T-cell (primary cell): ENCODE data around the gene LRSAM1. TPM values are rescaled to one million over a fixed set of nuclear protein-coding genes. Genes with fewer than 3 reads are reported as not detected.

Experiments used
- ATAC-seq, 4 experiments: fragments of 200-7000 bp in 3 of 4; fragments of 150-1000 bp in 1 of 4; cut with Tn5 transposase; replicated peaks in 1 of 4; 1 replicate in 3 of 4; 2 replicates in 1 of 4; pipeline ENCODE4 v1.10.0; 2021; ENCODE audit warnings: moderate library complexity in 3 of 4, mild to moderate bottlenecking in 2 of 4, moderate number of reproducible peaks in 1 of 4
- CTCF ChIA-PET, 2 donors: fragments of 300-600 bp; sonication (Branson Sonifier 250); formaldehyde crosslinking; loops; one replicate each; lab custom pipeline; 2022; ENCODE audit warnings: antibody characterized with exemption in 2 of 2; lab: Charles Lee
- POLR2A ChIA-PET, 2 donors: fragments of 300-600 bp; sonication (Branson Sonifier 250); formaldehyde crosslinking; loops; one replicate each; lab custom pipeline; 2022; ENCODE audit warnings: antibody characterized with exemption in 2 of 2; lab: Charles Lee
- DNase-seq, 35 experiments: peaks; one replicate each; pipeline versions ENCODE4 v3.0.0 to v3.0.0-alpha.2; 2013 to 2023
- H3K27ac ChIP-seq: one replicate; pipeline ENCODE4 v1.5.1; 2013; ENCODE audit warnings: low read length
- H3K27me3 ChIP-seq, 2 experiments: replicated peaks in 1 of 2; 1 replicate in 1 of 2; 2 replicates in 1 of 2; pipeline versions ENCODE4 v1.6.1 to v1.7.0; 2013; ENCODE audit warnings: low read length in 1 of 2, mixed read lengths in 1 of 2; ENCODE audit not compliant: control insufficient read depth in 2 of 2, insufficient read depth in 2 of 2; ENCODE audit errors: extremely low read depth in 1 of 2
- H3K36me3 ChIP-seq, 2 donors: 1 replicate in 1 of 2; 2 replicates in 1 of 2; pipeline versions ENCODE4 v1.6.1 to v1.7.0; 2013; ENCODE audit warnings: low read length in 1 of 2; ENCODE audit not compliant: control insufficient read depth in 2 of 2, insufficient read depth in 1 of 2; ENCODE audit errors: extremely low read depth in 1 of 2
- H3K4me1 ChIP-seq, 2 experiments: 1 replicate in 1 of 2; 2 replicates in 1 of 2; pipeline versions ENCODE4 v1.6.1 to v1.7.0; 2013; ENCODE audit warnings: low read length in 2 of 2, mixed read lengths in 1 of 2; ENCODE audit not compliant: insufficient read depth in 2 of 2, control insufficient read depth in 1 of 2; ENCODE audit errors: extremely low read depth in 1 of 2
- H3K4me3 ChIP-seq, 2 donors: 1 replicate in 1 of 2; 2 replicates in 1 of 2; pipeline versions ENCODE4 v1.5.1 to v1.7.0; 2013; ENCODE audit warnings: mild to moderate bottlenecking in 2 of 2, low read length in 1 of 2, moderate library complexity in 1 of 2; ENCODE audit not compliant: control insufficient read depth in 1 of 2; ENCODE audit errors: extremely low read depth in 1 of 2
- H3K9me3 ChIP-seq: 2 replicates; pipeline ENCODE4 v1.7.0; 2013
- H3K27ac Mint-ChIP-seq, 2 donors: one replicate each; pipeline ENCODE4 v1.8.0; 2020 to 2021; ENCODE audit warnings: mild to moderate bottlenecking in 2 of 2, mixed read lengths in 2 of 2
- H3K27me3 Mint-ChIP-seq, 2 donors: one replicate each; pipeline ENCODE4 v1.8.0; 2021 to 2022; ENCODE audit warnings: mixed read lengths in 2 of 2
- H3K36me3 Mint-ChIP-seq: one replicate; pipeline ENCODE4 v1.8.0; 2021; ENCODE audit warnings: mixed read lengths
- H3K4me1 Mint-ChIP-seq, 3 donors: one replicate each; pipeline ENCODE4 v1.8.0; 2020 to 2022; ENCODE audit warnings: mixed read lengths in 3 of 3, mild to moderate bottlenecking in 1 of 3
- H3K4me3 Mint-ChIP-seq, 3 donors: one replicate each; pipeline ENCODE4 v1.8.0; 2020 to 2022; ENCODE audit warnings: mild to moderate bottlenecking in 3 of 3, mixed read lengths in 3 of 3, moderate library complexity in 3 of 3
- H3K9me3 Mint-ChIP-seq, 3 donors: one replicate each; pipeline ENCODE4 v1.8.0; 2020 to 2022; ENCODE audit warnings: mixed read lengths in 3 of 3
- WGBS: methylation state at CpG from one replicate; pipeline ENCODE4 v1.1.5; 2013; ENCODE audit warnings: missing lambda C conversion rate; ENCODE audit not compliant: insufficient coverage; 5-methylcytosine and 5-hydroxymethylcytosine counted together
- total RNA-seq, 35 experiments: library from RNA in 6 of 35; stranded (reverse) in 6 of 35; fragments of 120-200 nt in 1 of 35; gene quantifications; one replicate each; pipeline versions ENCODE4 v1.2.1 to v1.2.4 and lab custom pipeline; 2013 to 2026

LRSAM1 gene
- total RNA-seq, 5 donors from 2014 or later (not counting 1 experiment from before 2014, with no cell fraction given) = 17.9 to 30.3 (median 25.1) TPM

GRCh38 chr9:127406799-127407491 lies 44.4 kb upstream of the LRSAM1 start:
- POLR2A ChIA-PET = no interaction called here

GRCh38 chr9:127407492-127407843 lies 43.8 kb upstream of the LRSAM1 start:
- Mint-ChIP-seq H3K4me3 (no peak overlapping the region), H3K27me3 (peaks cover 32 to 41% of the 10 kb centered on the region in 2 donors), H3K27ac (no peak overlapping the region), H3K9me3 (no peaks in the 10 kb centered on the region), H3K4me1 (no peaks in the 10 kb centered on the region), H3K36me3 (no peaks in the 10 kb centered on the region)
- ChIA-PET CTCF (interaction anchor here in 1 of 2 donors (0.6 kb wide), 2 partner anchors 8 to 20 kb away, joined by 3 to 4 read pairs; no protein-coding TSS in a partner anchor), POLR2A (no interaction called here)
- H3K36me3 ChIP-seq = no peaks in the 10 kb centered on the region
- 98% methylated on average over 6 of the region's 6 CpGs for WGBS
- H3K27ac ChIP-seq = no peak overlapping the region
- H3K9me3 ChIP-seq = no peaks in the 10 kb centered on the region
- H3K27me3 ChIP-seq = peaks cover 2 to 54% of the 10 kb centered on the region in 2 experiments
- DNase-seq = no peak
- ATAC-seq = no peak
- H3K4me1 ChIP-seq = no peaks in the 10 kb centered on the region
- H3K4me3 ChIP-seq = no peak overlapping the region

More at GRCh38 chr9:127406799-127407491, 44.4 kb upstream of the LRSAM1 start:
- Histone ChIP-seq H3K36me3 (no peaks in the 10 kb centered on the region), H3K4me3 (no peak overlapping the region), H3K9me3 (no peaks in the 10 kb centered on the region), H3K4me1 (no peaks in the 10 kb centered on the region), H3K27me3 (peaks cover 2 to 60% of the 10 kb centered on the region in 2 experiments), H3K27ac (no peak overlapping the region)
- no peak for ATAC-seq
- Mint-ChIP-seq H3K4me3 (no peak overlapping the region), H3K27ac (no peak overlapping the region), H3K27me3 (peaks cover 31 to 44% of the 10 kb centered on the region in 2 donors), H3K36me3 (no peaks in the 10 kb centered on the region), H3K4me1 (no peaks in the 10 kb centered on the region), H3K9me3 (no peaks in the 10 kb centered on the region)
- no peak for DNase-seq
- CTCF ChIA-PET = interaction anchor here in 1 of 2 donors (0.6 kb wide), 2 partner anchors 9 to 20 kb away, joined by 3 to 4 read pairs; no protein-coding TSS in a partner anchor
- WGBS = 93% methylated on average over 9 of the region's 13 CpGs

GRCh38 chr9:127411122-127411521 lies 40.2 kb upstream of the LRSAM1 start:
- Mint-ChIP-seq H3K9me3 (no peaks in the 10 kb centered on the region), H3K4me1 (no peaks in the 10 kb centered on the region), H3K4me3 (no peak overlapping the region), H3K27ac (no peak overlapping the region), H3K27me3 (peaks cover 44 to 46% of the 10 kb centered on the region in 2 donors), H3K36me3 (no peaks in the 10 kb centered on the region)
- no peak for ATAC-seq
- Histone ChIP-seq H3K27me3 (peaks cover 2 to 19% of the 10 kb centered on the region in 2 experiments), H3K9me3 (no peaks in the 10 kb centered on the region), H3K36me3 (no peaks in the 10 kb centered on the region), H3K27ac (no peak overlapping the region), H3K4me3 (no peak overlapping the region), H3K4me1 (no peaks in the 10 kb centered on the region)
- WGBS = 64% methylated on average over 3 of the region's 4 CpGs
- DNase-seq = no peak
- ChIA-PET CTCF (no interaction called here), POLR2A (no interaction called here)

DNA sequence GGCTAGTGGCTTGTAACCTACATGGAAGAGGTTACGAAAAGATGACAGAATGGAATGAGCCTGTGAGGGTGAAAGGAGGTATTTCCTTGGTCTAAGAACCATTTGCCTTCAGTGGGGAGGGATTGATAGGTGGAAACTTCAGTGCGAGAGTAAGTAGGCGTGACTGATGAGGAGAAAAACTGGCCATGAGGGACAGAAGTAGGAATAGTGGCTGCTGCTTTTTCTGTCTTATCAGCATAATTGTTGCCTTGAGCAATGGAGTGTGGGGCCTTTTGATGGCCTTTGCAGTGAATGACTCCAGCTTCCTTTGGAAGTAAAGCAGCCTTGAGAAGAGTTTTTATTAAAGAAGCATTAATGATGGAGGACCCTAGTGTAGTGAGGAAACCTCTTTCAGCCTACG lies 36.2 kb upstream of the LRSAM1 start:
- Histone ChIP-seq H3K27me3 (peaks cover 2 to 7% of the 10 kb centered on the region in 2 experiments), H3K27ac (no peak overlapping the region), H3K4me1 (peaks cover 0 to 11% of the 10 kb centered on the region in 2 experiments), H3K9me3 (no peaks in the 10 kb centered on the region), H3K36me3 (no peaks in the 10 kb centered on the region), H3K4me3 (no peak overlapping the region)
- DNase-seq (no peak), ATAC-seq (no peak)
- no peaks in the 10 kb centered on the region for H3K9me3 Mint-ChIP-seq
- ChIA-PET POLR2A (no interaction called here), CTCF (no interaction called here)
- no peaks in the 10 kb centered on the region for H3K36me3 Mint-ChIP-seq
- H3K27me3 Mint-ChIP-seq = peaks cover 23 to 41% of the 10 kb centered on the region in 2 donors
- no peak overlapping the region for H3K4me3 Mint-ChIP-seq
- WGBS = 88% methylated on average over 3 of the region's 4 CpGs
- no peaks in the 10 kb centered on the region for H3K4me1 Mint-ChIP-seq
- H3K27ac Mint-ChIP-seq = no peak overlapping the region

DNA sequence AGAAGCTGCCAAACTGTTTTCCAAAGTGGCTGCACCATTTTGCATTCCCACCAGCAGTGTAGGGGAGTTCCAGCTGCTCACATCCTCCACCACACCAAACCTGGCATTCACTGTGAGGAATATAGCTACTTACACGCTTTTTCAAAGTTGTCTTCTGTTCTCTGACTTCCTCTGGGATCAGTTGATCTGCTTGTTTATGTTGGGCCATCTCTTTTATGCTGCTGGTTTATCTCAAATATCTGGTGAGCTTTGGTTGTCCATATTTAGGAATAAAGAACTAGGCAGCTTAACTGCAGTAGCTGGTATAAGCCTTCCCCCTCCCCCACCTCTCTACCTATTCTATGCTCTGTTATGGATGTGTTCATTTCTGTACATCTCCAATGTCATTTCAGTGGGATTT lies 35.7 kb upstream of the LRSAM1 start:
- no peak overlapping the region for H3K27ac Mint-ChIP-seq
- H3K36me3 Mint-ChIP-seq = no peaks in the 10 kb centered on the region
- CTCF ChIA-PET = interaction anchor here in 1 of 2 donors (0.6 kb wide), 1 partner anchor 8 kb away, joined by 4 read pairs; no protein-coding TSS in a partner anchor
- no peaks in the 10 kb centered on the region for H3K9me3 ChIP-seq
- no peak overlapping the region for H3K4me3 Mint-ChIP-seq
- no peaks in the 10 kb centered on the region for H3K9me3 Mint-ChIP-seq
- DNase-seq (no peak), ATAC-seq (no peak)
- 80% methylated on average over 1 of the region's 1 CpG for whole genome bisulfite sequencing
- no peaks in the 10 kb centered on the region for H3K4me1 Mint-ChIP-seq
- H3K4me1 ChIP-seq = peaks cover 0 to 11% of the 10 kb centered on the region in 2 experiments
- POLR2A ChIA-PET = no interaction called here
- peaks cover 23 to 41% of the 10 kb centered on the region in 2 donors for H3K27me3 Mint-ChIP-seq
- no peaks in the 10 kb centered on the region for H3K36me3 ChIP-seq
- H3K27me3 ChIP-seq = peaks cover 2 to 7% of the 10 kb centered on the region in 2 experiments
- no peak overlapping the region for H3K4me3 ChIP-seq
- H3K27ac ChIP-seq = no peak overlapping the region

DNA sequence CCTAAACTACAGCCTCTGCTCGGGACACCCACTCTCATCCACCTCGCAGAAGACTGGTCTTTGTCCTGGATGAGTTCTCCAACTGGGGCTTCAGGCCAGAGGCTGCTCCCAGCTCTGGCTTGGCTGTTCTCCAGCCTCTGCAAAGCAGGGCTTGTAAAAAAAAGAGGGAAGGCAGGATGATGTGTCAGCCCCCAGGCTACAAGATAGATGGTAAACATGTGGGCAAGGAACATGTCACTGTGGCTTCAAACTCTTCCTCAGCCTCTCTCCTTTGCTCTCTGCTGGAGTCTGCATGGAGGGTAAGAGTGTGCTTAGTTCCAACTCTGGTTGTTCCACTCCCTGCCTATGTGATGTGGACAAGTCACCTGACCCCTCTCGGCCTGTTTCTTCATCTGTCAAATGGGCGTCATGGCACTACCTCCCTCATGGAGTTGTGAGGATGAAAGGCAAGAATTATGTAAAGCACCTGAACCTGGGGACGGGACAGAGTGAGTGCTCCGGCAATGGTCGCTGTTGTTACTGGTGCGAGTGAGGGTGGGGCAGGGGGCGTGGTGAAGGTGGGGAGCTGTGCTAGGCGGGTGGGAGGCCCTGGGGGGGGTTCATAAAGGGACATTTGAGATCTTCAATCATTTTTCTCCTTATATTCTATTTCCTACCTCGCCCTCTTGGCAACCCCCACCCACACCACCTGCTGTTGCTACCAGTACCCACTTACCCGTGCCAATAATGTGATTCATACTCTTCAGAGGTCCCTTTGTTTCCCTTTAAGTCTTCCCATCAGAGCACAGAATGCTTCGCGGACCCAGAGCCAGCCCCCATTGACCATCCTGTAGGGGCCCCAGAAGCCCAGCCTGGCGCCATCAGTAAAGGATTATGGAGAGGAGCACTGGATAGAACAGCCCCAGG lies 33.9 kb upstream of the LRSAM1 start:
- H3K27me3 Mint-ChIP-seq = peaks cover 16 to 29% of the 10 kb centered on the region in 2 donors
- H3K36me3 ChIP-seq = no peaks in the 10 kb centered on the region
- H3K9me3 Mint-ChIP-seq = no peaks in the 10 kb centered on the region
- no peak overlapping the region for H3K27ac Mint-ChIP-seq
- peaks cover 0 to 7% of the 10 kb centered on the region in 2 experiments for H3K27me3 ChIP-seq
- H3K36me3 Mint-ChIP-seq = no peaks in the 10 kb centered on the region
- H3K4me1 Mint-ChIP-seq = peaks cover 0 to 3% (median under 1%) of the 10 kb centered on the region in 3 donors
- POLR2A ChIA-PET = interaction anchor here in 1 of 2 donors (0.6 to 0.8 kb wide), 2 partner anchors 33 to 253 kb away, joined by 4 to 6 read pairs; no protein-coding TSS in a partner anchor
- H3K27ac ChIP-seq = no peak overlapping the region
- H3K4me1 ChIP-seq = peaks cover 0 to 11% of the 10 kb centered on the region in 2 experiments
- CTCF ChIA-PET = no interaction called here
- H3K4me3 Mint-ChIP-seq = no peak overlapping the region
- WGBS = 87% methylated on average over 7 of the region's 15 CpGs
- ATAC-seq = peak in 1 of 4 experiments; percentile 12
- H3K4me3 ChIP-seq = no peak overlapping the region
- no peak for DNase-seq
- H3K9me3 ChIP-seq = no peaks in the 10 kb centered on the region
